SW 1271 (cell line): Measurements from ENCODE around the gene TOX2.
"Not testable (repeated sequence)": the region's sequence is repeated elsewhere in the genome, so short reads cannot be mapped to it uniquely, and the experiment has no call there.

Experiments used
- DNase-seq, 2 experiments: peaks; one replicate each; lab custom pipeline; 2025; lab: John Stamatoyannopoulos, UW

Gene TOX2

GRCh38 chr20:44033344-44033743 lies 118.7 kb downstream of the TOX2 start:
- DNase-seq: no peak

DNA sequence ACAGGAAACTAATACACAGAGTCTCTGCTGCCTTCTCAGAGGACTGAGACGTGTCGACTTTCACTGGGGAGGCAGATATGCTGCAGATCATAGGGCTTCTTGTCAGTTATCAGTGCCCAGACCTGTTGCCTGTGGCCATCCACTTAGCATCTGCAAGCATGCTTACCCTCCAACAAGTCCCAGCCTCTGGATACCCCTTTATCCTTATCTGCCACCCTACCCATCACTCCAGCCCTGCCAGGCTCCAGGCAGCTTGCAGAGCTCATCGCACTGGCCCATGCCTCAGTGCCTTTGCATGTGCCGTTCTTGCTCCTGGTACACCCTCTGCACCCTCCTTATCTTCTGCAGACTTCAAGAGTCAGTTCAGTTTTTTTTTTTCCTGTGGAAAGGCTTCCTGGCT lies 119.2 kb downstream of the TOX2 start:
- DNase-seq: no peak

GRCh38 chr20:44034451-44034850 lies 119.8 kb downstream of the TOX2 start:
- no peak for DNase-seq

DNA sequence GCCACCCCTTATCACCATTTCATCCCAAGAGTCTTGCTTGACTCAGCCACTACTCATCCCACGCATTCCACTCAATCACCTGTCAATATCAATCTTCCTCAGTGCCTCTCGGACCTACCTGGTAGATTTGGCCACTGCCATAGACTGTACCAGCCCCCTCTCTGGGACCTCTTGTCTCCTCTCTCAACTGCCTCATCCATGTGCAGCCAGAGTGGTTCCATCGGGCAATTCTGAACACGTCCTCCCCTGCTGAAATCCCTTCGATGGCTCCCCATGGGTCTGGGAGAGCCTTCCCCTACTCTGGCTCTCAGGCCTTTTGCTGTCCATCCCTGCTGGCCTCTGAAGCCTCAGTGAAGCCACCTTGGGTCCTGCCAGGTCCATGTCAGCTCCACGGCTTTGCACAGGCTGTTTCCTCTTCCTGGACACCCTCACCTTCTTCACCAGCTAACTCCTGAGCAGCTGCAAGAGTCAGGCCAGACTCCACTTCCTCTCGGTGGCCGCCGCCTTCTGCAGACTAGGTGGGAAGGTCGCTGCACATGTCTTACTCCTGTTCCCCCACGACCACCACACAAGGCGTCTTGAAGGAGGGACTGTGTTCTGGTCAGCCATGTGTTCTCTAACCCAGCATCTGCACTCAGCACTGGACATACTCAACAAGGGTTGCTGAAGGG lies 120.4 kb downstream of the TOX2 start:
- no peak for DNase-seq

- no peak for DNase-seq
Observed at GRCh38 chr20:44035924-44036323, 121.3 kb downstream of the TOX2 start.

GRCh38 chr20:44036441-44036840 lies 121.8 kb downstream of the TOX2 start:
- DNase-seq: no peak

GRCh38 chr20:44038681-44039123 lies 124.0 kb downstream of the TOX2 start:
- no peak for DNase-seq

- no peak for DNase-seq
Observed at GRCh38 chr20:44039147-44039546, 124.5 kb downstream of the TOX2 start.

- DNase-seq: no peak
Observed at GRCh38 chr20:44039741-44040140, 125.1 kb downstream of the TOX2 start.

DNA sequence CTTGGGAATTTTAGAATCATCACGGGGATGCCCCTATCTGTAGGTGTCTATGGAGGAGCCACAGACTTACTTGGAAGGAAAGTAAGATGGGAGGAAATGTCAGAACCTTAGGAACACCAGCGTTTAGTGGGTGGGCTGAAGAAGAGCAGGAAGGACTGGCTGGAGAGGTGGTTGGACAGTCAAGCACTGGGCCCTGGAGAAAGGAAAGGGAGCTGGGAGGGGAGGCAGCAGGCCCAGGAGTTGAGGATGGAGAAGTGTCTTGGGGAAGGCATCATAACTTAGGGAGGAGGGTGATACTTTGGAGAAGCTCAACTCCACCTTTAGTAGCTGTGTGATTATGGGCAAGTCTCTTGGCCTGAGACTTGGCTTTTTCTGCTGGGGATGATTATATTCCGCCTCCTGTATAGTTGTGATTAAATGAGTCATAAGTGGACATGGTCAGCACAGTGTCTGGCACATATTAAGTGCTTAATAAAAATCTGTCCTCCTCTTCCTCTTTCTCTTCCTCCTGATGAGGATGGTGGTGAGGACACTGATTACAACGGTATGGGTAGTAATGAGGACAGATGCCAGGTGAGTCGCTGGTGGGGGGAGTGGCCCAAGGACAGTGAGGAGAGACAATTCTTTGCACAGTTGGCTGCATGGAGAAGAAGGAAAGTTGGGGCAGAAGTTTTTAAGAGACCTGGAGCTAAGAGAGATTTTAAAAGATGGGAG lies 125.7 kb downstream of the TOX2 start:
- no peak for DNase-seq

DNA sequence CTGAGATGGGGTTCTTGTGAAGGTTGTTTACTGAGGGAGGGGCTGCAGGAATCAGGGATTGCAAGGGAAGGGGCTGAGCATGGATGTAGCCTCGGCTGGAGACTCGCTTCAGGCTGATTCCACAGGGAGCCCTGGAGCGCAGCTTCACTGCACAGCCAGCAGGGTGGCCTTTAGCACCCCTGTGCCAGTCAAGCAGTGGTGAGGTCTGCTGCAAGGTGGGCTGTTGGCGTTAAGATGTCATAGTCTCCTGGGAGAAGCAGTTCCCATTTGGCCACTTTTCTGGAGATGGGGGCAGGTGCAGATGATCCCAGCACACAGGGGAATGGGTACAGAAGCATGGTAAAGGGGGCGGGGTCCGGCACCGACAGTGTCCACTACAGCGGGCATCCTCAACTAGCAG lies 126.3 kb downstream of the TOX2 start:
- DNase-seq: no peak

- DNase-seq: not testable (repeated sequence)
Observed at GRCh38 chr20:44044712-44045111, 130.1 kb downstream of the TOX2 start.

DNA sequence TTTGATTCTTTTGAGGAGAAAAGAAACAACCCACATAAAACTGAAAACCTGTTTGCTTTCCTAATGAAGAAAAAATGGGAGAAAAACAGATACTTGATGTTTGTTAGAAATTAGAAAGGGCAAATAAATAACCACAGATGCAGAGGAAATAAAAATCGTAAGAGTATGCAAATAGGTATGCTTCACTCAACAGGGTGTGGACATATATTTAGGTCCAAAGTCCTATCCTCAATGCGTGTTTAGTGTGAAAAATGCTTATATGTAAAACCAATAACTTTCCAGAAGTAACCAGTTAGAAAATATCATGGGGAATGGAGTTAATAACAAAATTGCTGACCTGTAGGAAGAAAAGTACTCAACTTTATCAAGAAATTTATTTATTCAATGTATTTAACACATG lies 135.7 kb downstream of the TOX2 start:
- no peak for DNase-seq

GRCh38 chr20:44050925-44051660 lies 136.4 kb downstream of the TOX2 start:
- DNase-seq: no peak

GRCh38 chr20:44051661-44052000 lies 137.0 kb downstream of the TOX2 start:
- DNase-seq: no peak

DNA sequence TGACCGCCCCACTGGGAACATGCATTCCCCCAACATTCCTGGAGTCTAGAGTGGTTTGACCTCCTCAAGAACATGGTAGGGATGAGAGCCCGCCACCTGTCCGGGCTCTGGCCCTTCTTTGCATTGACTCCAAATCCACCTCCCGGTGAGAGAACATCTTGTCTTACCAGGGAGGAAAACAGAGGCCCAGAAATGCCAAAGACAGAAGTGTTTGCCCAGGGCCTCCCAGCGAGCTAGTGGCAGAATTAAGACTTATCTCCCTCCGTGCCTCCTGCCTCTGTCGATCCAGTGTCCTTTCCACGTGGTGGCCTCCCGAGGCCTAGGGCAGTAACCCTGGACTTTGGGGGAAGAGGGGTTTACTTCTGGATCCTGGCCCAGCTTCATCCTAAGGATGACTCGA lies 137.5 kb downstream of the TOX2 start:
- DNase-seq: no peak

DNA sequence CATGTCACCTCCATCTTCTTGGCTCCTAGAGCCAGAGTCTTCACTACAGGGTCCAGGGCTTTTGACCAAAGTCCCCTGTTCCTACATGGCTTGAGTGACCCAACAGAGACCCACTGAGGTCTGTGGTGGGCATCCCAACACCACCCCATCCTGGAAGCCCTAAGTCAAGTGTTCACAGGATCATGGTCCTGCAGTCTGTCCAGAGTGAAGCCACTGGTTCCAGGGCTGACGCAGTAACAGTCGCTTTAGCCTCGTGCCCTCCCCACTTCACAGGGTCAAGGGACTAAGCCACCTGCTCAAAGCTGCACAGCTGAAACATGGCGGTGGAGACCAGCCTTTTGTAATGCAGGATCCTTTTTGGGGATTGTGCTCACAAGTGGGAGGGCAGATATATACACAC lies 138.4 kb downstream of the TOX2 start:
- no peak for DNase-seq

- no peak for DNase-seq
Observed at GRCh38 chr20:44054118-44054517, 139.5 kb downstream of the TOX2 start.

DNA sequence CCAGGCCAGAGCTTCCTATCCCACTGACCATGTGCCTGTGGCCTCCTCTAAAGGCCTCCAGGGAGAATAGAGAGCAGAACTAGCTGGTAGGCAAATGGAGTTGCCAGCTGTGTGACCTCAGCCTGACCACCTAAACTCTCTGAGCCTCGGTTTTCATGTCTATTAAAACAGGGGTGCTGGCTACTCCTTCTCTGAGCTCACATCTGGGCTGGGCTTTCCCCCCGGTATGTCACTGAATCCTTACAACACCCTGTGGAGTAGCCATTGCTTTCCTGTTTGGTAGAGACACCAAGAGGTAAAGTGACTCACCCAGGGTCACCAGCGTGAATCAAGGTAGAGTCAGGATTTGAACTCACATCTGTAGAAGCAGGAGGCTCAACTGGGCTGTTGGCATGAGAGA lies 140.2 kb downstream of the TOX2 start:
- DNase-seq: no peak

DNA sequence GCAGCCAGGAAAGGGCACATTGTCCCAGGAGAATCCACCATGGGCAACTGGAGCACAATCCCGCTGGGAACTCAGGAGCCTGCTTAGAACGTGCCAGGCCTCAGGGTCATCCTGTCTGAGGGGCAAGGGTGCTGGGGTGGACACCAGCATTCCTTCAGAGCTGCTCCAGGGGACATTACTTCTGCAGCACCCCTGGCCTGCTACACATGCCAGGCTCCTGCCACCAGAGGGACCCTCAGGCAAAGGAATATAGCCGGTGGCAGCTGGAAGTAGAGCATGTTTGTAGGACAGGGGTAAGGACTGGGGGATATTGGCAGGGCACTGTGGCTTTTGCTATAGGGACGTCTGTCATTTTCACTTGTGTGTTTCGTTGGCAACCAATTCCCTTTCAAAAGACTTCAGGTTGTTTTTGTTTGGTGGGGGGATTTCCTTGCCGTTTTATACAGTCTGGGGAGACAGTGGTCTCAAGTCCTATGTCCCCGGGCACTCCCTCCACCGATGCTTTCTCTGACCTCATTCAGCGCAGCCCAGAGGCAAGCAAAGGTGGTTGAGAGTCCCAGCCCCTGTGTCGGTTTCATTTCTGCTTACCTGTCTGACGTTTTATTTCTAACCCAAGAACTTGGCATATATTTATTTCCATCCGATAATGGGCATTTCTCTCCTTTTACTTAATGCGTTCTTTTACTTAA lies 141.5 kb downstream of the TOX2 start:
- DNase-seq: peak in 1 of 2 experiments; percentile 31

- DNase-seq: no peak
Observed at GRCh38 chr20:44057698-44058675, 143.3 kb downstream of the TOX2 start.
